Measurements from ENCODE around the gene PNPLA1.

DNA sequence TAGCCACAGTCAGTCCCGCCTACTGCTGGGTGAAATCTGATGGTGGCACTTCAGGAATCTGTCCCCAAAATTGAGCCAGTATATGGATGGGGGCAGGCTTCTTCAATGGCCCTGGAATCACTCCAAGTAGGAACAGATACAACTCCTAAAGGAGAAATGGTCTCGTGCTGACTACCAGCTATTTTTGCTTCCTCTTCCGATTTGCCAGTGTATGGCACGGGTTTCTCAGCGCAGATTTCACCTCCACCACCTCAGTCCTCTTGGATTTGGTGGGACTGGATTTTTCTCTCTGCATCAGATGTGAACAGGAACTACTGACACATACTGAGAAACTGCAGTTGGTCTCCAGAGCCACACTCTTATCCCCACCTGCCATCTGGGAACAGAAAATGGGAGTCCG lies 27.2 kb downstream of the PNPLA1 start:
- TF ChIP-seq, protein P1, sequence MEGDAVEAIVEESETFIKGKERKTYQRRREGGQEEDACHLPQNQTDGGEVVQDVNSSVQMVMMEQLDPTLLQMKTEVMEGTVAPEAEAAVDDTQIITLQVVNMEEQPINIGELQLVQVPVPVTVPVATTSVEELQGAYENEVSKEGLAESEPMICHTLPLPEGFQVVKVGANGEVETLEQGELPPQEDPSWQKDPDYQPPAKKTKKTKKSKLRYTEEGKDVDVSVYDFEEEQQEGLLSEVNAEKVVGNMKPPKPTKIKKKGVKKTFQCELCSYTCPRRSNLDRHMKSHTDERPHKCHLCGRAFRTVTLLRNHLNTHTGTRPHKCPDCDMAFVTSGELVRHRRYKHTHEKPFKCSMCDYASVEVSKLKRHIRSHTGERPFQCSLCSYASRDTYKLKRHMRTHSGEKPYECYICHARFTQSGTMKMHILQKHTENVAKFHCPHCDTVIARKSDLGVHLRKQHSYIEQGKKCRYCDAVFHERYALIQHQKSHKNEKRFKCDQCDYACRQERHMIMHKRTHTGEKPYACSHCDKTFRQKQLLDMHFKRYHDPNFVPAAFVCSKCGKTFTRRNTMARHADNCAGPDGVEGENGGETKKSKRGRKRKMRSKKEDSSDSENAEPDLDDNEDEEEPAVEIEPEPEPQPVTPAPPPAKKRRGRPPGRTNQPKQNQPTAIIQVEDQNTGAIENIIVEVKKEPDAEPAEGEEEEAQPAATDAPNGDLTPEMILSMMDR (IDR thresholded peaks at IDR 0.05) = no peak
- TF ChIP-seq EZH2phosphoT487 (IDR thresholded peaks at IDR 0.05) = no peak
- TF ChIP-seq EZH2 (IDR thresholded peaks at IDR 0.05) = no peak

Measured in neural progenitor cell (in vitro differentiated cells).